Astrocyte (in vitro differentiated cells and primary cell): ENCODE results near the gene ATP9A.

ENCODE experiments used
- CTCF ChIP-seq: IDR thresholded peaks from 2 replicates; pipeline ENCODE4 v1.5.1; 2011; ENCODE audit warnings: low read depth, mild to moderate bottlenecking, inconsistent platforms, low read length, moderate library complexity; ENCODE audit not compliant: insufficient read depth
- EZH2 ChIP-seq: IDR thresholded peaks from 2 replicates; pipeline ENCODE4 v1.6.1; 2012; ENCODE audit warnings: mild to moderate bottlenecking, low read length, inconsistent platforms; ENCODE audit not compliant: insufficient read depth

GRCh38 chr20:51567622-51568021 lies 200.6 kb downstream of the ATP9A start:
- no peak for TF ChIP-seq CTCF
- no peak for TF ChIP-seq EZH2
